Keratinocyte (primary cell): Measurements from ENCODE around the gene E2F6. TPM values are rescaled to one million over a fixed set of nuclear protein-coding genes. Genes with fewer than 3 reads are reported as not detected.

ENCODE experiments used
- DNase-seq: peaks from one replicate; pipeline ENCODE4 v3.0.0-alpha.2; 2011; ENCODE audit warnings: low read depth, missing footprints, low spot score
- FAIRE-seq: peaks from 2 replicates; lab custom pipeline; 2011; peaks lifted over from hg19 to GRCh38; lab: Jason Lieb, UNC
- H2AFZ ChIP-seq: 2 replicates; pipeline ENCODE4 v1.6.0; 2012; ENCODE audit warnings: low read length, control low read depth, inconsistent platforms; ENCODE audit not compliant: control insufficient read depth
- H3K27ac ChIP-seq: 2 replicates; pipeline ENCODE4 v1.5.1; 2011; ENCODE audit warnings: low read length; ENCODE audit not compliant: control insufficient read depth, insufficient read depth
- H3K27me3 ChIP-seq: 3 replicates; pipeline ENCODE4 v1.6.0; 2011; ENCODE audit warnings: low read length; ENCODE audit not compliant: control insufficient read depth, insufficient read depth; ENCODE audit errors: extremely low read depth
- H3K36me3 ChIP-seq, 2 experiments: 2 replicates in 1 of 2; 3 replicates in 1 of 2; pipeline ENCODE4 v1.5.1; 2011; ENCODE audit warnings: low read length in 2 of 2, mild to moderate bottlenecking in 1 of 2; ENCODE audit not compliant: control insufficient read depth in 2 of 2, insufficient read depth in 2 of 2; ENCODE audit errors: extremely low read depth in 1 of 2
- H3K4me1 ChIP-seq: 3 replicates; pipeline ENCODE4 v1.5.1; 2011; ENCODE audit warnings: low read length; ENCODE audit not compliant: control insufficient read depth, insufficient read depth; ENCODE audit errors: extremely low read depth
- H3K4me2 ChIP-seq: 3 replicates; pipeline ENCODE4 v1.6.0; 2011; ENCODE audit warnings: low read depth, low read length; ENCODE audit not compliant: control insufficient read depth, insufficient read depth; ENCODE audit errors: extremely low read depth
- H3K4me3 ChIP-seq, 3 experiments: fragments of 200-600 bp in 1 of 3; sonication (generic) in 1 of 3; 2 replicates in 2 of 3; 3 replicates in 1 of 3; pipeline ENCODE4 v1.5.1; 2011 to 2016; ENCODE audit warnings: low read length in 3 of 3, mild to moderate bottlenecking in 3 of 3, control low read depth in 2 of 3, inconsistent platforms in 1 of 3, low read depth in 1 of 3, mixed read lengths in 1 of 3, mixed run types in 1 of 3, moderate library complexity in 1 of 3; ENCODE audit not compliant: control insufficient read depth in 2 of 3, insufficient read depth in 2 of 3; ENCODE audit errors: extremely low read depth in 1 of 3
- H3K79me2 ChIP-seq: 2 replicates; pipeline ENCODE4 v1.6.0; 2012; ENCODE audit warnings: low read length; ENCODE audit not compliant: control insufficient read depth, insufficient read depth
- H3K9ac ChIP-seq: 3 replicates; pipeline ENCODE4 v1.6.0; 2011; ENCODE audit warnings: low read length; ENCODE audit not compliant: control insufficient read depth, insufficient read depth; ENCODE audit errors: extremely low read depth
- H3K9me1 ChIP-seq: 3 replicates; pipeline ENCODE4 v1.6.0; 2011; ENCODE audit warnings: low read length; ENCODE audit not compliant: control insufficient read depth, insufficient read depth; ENCODE audit errors: extremely low read depth
- H3K9me3 ChIP-seq: 2 replicates; pipeline ENCODE4 v1.5.1; 2012; ENCODE audit warnings: low read depth, low read length; ENCODE audit not compliant: control insufficient read depth
- H4K20me1 ChIP-seq: 3 replicates; pipeline ENCODE4 v1.6.0; 2011; ENCODE audit warnings: low read length; ENCODE audit not compliant: control insufficient read depth, insufficient read depth; ENCODE audit errors: extremely low read depth
- EZH2 ChIP-seq: IDR thresholded peaks from one replicate; pipeline ENCODE4 v1.6.1; 2012; ENCODE audit warnings: inconsistent platforms, mild to moderate bottlenecking, low read length, moderate library complexity
- dilution Hi-C: fragments of 300-500 bp; cut with MboI; formaldehyde crosslinking; loops from one replicate; pipeline ENCODE4 v1.7.0; 2020; ENCODE audit warnings: low sequenced_read_pairs; ENCODE audit not compliant: extremely low pct_ligation_motif_present
- polyA plus RNA-seq, 5 experiments: library from polyadenylated mRNA; depleted of rRNA in 3 of 5; stranded (reverse) in 3 of 5; stranded (forward) in 1 of 5; unstranded in 1 of 5; fragments of >200 nt; gene quantifications; 1 replicate in 1 of 5; 2 replicates in 3 of 5; 3 replicates in 1 of 5; pipeline versions ENCODE4 v1.2.1 to v1.2.3, GENCODE V29; 2011 to 2012; ENCODE audit warnings: missing spikeins in 2 of 5, low read depth in 1 of 5, low replicate concordance in 1 of 5
- TF ChIP-seq, protein P1 (sequence below), 3 experiments: IDR thresholded peaks in 1 of 3; conservative IDR thresholded peaks in 1 of 3; optimal IDR thresholded peaks in 1 of 3; 2 replicates in 2 of 3; 3 replicates in 1 of 3; pipeline versions ENCODE3 to v1.5.1; 2011; ENCODE audit warnings: low read length in 3 of 3, mild to moderate bottlenecking in 3 of 3, moderate library complexity in 2 of 3, control low read depth in 1 of 3, inconsistent platforms in 1 of 3; ENCODE audit not compliant: insufficient read depth in 2 of 3; ENCODE audit errors: extremely low read depth in 1 of 3

Gene E2F6
- polyA plus RNA-seq, 1 donor (not counting 4 experiments of a cell fraction or from before 2014, with no cell fraction given): 13.8 TPM

DNA sequence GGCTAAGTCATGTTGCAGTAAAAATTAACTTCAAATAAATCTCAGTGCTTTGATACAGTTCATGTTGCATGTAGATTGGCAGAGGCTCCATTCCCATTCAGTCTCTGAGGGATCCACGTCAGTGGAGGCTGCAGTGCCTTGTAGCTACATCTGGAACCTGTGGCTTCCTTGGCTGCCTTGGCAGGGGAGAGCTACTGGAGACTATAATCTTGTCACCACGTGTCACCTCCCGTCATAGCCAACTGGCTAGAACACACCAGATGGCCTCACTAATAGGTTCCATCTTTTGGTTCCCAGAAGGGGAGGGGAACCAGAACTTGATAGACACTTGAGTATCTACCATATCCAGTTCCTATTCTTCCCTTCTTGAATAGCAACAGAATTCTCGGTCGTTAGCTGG is 28.4 kb downstream of the E2F6 start:
- DNase-seq (no peak), FAIRE-seq (no peak)
- no peaks in the 10 kb centered on the region for H4K20me1 ChIP-seq
- H3K9ac ChIP-seq: no peak overlapping the region
- H3K79me2 ChIP-seq: no peaks in the 10 kb centered on the region
- no peak for TF ChIP-seq EZH2
- TF ChIP-seq, protein P1, sequence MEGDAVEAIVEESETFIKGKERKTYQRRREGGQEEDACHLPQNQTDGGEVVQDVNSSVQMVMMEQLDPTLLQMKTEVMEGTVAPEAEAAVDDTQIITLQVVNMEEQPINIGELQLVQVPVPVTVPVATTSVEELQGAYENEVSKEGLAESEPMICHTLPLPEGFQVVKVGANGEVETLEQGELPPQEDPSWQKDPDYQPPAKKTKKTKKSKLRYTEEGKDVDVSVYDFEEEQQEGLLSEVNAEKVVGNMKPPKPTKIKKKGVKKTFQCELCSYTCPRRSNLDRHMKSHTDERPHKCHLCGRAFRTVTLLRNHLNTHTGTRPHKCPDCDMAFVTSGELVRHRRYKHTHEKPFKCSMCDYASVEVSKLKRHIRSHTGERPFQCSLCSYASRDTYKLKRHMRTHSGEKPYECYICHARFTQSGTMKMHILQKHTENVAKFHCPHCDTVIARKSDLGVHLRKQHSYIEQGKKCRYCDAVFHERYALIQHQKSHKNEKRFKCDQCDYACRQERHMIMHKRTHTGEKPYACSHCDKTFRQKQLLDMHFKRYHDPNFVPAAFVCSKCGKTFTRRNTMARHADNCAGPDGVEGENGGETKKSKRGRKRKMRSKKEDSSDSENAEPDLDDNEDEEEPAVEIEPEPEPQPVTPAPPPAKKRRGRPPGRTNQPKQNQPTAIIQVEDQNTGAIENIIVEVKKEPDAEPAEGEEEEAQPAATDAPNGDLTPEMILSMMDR (optimal IDR thresholded peaks at IDR 0.05 in 1 of 3, IDR thresholded peaks at IDR 0.05 in 1 of 3, conservative IDR thresholded peaks at IDR 0.05 in 1 of 3; ENCODE audit: extremely low read depth in 1 of 3, insufficient read depth in 2 of 3, low read length in 3 of 3): no peak
- H3K36me3 ChIP-seq: no peaks in the 10 kb centered on the region
- no peaks in the 10 kb centered on the region for H3K27me3 ChIP-seq
- dilution Hi-C loops: no loop called here
- peaks cover 4% of the 10 kb centered on the region for H3K4me1 ChIP-seq
- H3K4me3 ChIP-seq: no peak overlapping the region
- no peak overlapping the region for H3K4me2 ChIP-seq
- H3K9me1 ChIP-seq: no peaks in the 10 kb centered on the region
- H3K9me3 ChIP-seq: no peaks in the 10 kb centered on the region
- no peak overlapping the region for H3K27ac ChIP-seq
- H2AFZ ChIP-seq: no peak overlapping the region

GRCh38 chr2:11435036-11435435 is 30.9 kb downstream of the E2F6 start:
- Histone ChIP-seq H3K27me3 (no peaks in the 10 kb centered on the region), H3K4me3 (no peak overlapping the region), H3K4me1 (peaks cover 15% of the 10 kb centered on the region), H3K9me3 (no peaks in the 10 kb centered on the region), H3K4me2 (no peak overlapping the region), H2AFZ (no peak overlapping the region), H4K20me1 (no peaks in the 10 kb centered on the region), H3K36me3 (no peaks in the 10 kb centered on the region), H3K9me1 (no peaks in the 10 kb centered on the region), H3K27ac (no peak overlapping the region), H3K9ac (no peak overlapping the region), H3K79me2 (no peaks in the 10 kb centered on the region)
- no peak for DNase-seq
- no peak for FAIRE-seq
- TF ChIP-seq EZH2: no peak
- TF ChIP-seq, protein P1 (optimal IDR thresholded peaks at IDR 0.05 in 1 of 3, IDR thresholded peaks at IDR 0.05 in 1 of 3, conservative IDR thresholded peaks at IDR 0.05 in 1 of 3; ENCODE audit: extremely low read depth in 1 of 3, insufficient read depth in 2 of 3, low read length in 3 of 3): no peak
- dilution Hi-C loops: no loop called here
